Activated T-cell treated with anti-CD3 and anti-CD28 coated beads for 48 hours (primary cell): Measurements from ENCODE around the gene SLC35E4.

Experiments
- DNase-seq: peaks from one replicate; pipeline ENCODE4 v3.0.0-alpha.2; 2020; ENCODE audit warnings: low read depth

The SLC35E4 gene

GRCh38 chr22:30691204-30691603 is 55.6 kb downstream of the SLC35E4 start:
- no peak for DNase-seq

DNA sequence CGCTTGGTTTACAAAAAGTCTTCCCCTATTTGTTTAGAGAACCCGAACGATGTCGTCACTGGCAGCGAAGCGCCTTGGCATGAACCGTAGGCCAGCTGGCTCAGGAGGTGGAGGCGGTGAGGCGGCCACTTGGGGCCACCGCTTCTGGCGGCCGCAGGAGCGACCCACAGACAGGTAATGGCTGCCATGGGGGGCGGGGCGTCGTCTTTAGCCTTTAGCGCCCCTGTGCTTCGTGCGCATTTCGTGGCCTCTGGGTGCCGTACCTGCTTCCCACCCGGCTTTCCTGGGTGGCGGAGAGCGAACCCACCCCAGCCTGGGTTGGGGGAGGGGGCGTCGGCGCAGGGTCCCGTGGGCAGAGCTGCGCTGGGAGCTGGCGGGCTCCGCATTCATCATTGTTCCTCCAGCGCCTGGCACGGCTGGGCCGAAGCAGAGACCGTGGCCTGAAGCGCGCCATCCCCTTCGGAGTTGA is 58.6 kb downstream of the SLC35E4 start:
- DNase-seq: peak; percentile 49

DNA sequence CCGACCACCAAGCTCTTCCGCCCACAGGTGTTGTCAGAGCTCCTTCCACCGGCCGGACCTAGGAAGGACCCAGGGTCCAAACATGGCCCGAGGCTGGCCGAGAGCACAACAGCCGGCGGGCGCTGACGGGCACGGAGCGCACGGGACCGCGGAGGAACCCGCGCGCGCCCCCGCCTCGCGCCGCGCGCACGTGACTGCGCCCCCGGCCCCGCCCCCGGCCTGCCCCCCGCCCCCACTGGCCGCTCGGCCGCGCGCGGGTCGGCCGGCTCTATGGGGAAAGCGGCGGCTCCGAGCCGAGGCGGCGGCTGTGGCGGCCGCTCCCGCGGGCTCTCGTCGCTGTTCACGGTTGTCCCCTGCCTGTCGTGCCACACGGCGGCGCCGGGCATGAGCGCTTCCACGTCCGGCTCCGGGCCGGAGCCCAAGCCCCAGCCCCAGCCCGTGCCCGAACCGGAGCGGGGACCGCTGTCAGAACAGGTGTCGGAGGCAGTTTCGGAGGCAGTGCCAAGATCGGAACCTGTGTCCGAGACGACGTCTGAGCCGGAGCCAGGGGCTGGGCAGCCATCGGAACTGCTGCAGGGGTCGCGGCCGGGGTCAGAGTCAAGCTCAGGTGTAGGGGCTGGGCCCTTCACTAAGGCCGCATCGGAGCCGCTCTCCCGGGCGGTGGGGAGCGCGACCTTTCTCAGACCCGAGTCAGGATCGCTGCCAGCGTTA is 59.2 kb downstream of the SLC35E4 start, which contains the start of gene OSBP2:
OSBP2 (plus strand) TSS at position 235 of the 711 bp plus-strand sequence; CDS start at position 271, 36 bp downstream.
- peak; percentile 21 for DNase-seq

DNA sequence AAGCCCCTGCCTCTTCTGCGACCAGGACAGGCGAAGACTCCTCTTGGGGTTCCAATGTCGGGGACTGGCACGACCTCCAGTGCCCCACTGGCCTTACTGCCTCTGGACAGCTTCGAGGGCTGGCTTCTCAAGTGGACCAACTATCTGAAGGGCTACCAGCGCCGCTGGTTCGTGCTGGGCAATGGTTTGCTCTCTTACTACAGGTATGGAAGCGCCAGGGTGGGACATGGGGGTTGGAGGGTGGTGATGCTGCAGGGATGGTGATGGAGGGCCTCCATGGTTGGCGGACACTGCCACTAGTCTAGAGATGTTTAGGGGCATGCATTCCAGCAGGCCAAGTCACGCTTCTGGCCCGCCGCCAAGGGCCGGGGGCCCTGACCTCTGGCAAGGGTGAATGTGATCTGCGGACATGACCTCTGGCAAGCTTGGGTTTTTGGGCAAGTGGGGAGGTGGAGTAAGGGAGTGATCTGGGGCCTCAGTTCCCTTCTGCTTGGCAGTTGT is 59.8 kb downstream of the SLC35E4 start:
- DNase-seq: peak; percentile 3

- DNase-seq: no peak
Measured at GRCh38 chr22:30695871-30696655, 60.5 kb downstream of the SLC35E4 start.
